ENCODE data around the gene PKNOX1. TPM values are rescaled to one million over a fixed set of nuclear protein-coding genes. Genes with fewer than 3 reads are reported as not detected.
"Not testable (repeated sequence)": the region's sequence is repeated elsewhere in the genome, so short reads cannot be mapped to it uniquely, and the experiment has no call there.

Gene PKNOX1
- total RNA-seq, 1 donor from 2014 or later: 17.5 TPM

DNA sequence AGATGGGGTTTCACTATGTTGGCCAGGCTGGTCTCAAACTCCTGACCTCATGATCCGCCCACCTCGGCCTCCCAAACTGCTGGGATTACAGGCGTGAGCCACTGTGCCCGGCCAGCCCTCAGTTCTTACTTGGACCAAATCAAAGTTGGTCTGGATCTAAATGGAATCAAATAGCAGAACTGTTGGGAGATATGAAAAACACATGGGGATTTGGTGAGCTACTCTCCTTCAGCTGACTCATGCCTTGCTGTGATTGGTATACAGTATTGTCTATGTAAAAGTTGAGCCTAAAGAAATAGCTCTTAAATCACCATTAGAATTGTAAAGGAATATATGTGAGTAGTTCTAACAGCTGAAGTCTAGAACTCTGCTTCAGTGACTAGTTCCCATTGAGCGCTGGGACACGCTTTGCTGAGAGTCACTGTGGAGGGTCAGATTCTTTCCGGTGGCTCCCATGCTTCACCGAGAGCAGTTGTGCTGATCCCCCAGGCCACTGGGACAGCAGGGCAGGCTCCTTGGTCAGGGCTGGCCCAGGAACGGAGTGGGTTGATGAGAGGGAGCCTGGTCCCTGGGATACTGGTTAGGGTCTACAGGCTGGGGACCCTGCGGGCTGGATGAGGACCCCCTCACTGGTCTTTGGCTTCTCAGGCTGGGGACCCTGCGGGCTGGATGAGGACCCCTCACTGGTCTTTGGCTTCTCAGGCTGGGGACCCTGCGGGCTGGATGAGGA, 14.0 kb downstream of the PKNOX1 start:
- H3K4me3 ChIP-seq (ENCODE audit: low read depth, low read length): no peak overlapping the region
- TF ChIP-seq, protein P1, sequence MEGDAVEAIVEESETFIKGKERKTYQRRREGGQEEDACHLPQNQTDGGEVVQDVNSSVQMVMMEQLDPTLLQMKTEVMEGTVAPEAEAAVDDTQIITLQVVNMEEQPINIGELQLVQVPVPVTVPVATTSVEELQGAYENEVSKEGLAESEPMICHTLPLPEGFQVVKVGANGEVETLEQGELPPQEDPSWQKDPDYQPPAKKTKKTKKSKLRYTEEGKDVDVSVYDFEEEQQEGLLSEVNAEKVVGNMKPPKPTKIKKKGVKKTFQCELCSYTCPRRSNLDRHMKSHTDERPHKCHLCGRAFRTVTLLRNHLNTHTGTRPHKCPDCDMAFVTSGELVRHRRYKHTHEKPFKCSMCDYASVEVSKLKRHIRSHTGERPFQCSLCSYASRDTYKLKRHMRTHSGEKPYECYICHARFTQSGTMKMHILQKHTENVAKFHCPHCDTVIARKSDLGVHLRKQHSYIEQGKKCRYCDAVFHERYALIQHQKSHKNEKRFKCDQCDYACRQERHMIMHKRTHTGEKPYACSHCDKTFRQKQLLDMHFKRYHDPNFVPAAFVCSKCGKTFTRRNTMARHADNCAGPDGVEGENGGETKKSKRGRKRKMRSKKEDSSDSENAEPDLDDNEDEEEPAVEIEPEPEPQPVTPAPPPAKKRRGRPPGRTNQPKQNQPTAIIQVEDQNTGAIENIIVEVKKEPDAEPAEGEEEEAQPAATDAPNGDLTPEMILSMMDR (conservative IDR thresholded peaks at IDR 0.05; ENCODE audit: low read depth, low read length): no peak
- no peak for DNase-seq (ENCODE audit: low read depth)

GRCh38 chr21:42989370-42989769, 15.0 kb downstream of the PKNOX1 start:
- DNase-seq (ENCODE audit: low read depth): not testable (repeated sequence)

DNA sequence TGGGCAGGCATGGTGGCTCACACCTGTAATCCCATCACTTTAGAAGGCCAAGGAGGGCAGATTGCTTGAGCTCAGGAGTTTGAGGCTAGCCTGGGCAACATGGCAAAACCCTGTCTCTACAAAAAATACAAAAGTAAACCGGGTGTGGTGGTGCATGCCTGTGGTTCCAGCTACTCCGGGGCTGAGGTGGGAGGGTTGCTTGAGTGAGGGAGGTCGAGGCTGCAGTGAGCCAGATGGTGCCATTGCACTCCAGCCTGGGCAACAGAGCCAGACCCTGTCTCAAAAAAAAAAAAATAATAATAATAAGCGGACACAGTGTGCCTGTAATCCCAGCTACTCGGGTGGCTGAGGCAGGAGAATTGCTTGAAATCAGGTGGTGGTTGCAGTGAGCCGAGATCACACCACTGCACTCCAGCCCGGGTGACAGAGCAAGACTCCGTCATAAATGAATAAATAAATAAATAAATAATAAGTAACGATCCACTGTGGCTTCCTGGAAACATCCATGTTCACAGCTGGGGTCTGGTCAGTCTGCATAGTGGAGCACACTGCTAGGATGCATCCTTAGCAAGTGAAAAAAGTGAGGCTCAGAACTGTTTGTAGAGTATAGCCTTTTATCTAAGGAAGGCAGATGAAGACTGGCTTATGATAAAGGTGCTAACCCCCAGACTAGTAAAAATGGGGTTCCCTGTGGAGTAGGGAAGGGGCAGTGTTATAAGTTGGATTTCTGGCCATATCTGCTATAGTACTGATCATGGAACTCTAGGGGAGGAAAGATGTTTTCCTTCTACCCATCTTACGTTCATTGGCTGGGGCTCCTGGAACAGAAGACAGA, 15.7 kb downstream of the PKNOX1 start:
- no peak overlapping the region for H3K4me3 ChIP-seq (ENCODE audit: low read depth, low read length)
- TF ChIP-seq, protein P1 (conservative IDR thresholded peaks at IDR 0.05; ENCODE audit: low read depth, low read length): no peak
- no peak for DNase-seq (ENCODE audit: low read depth)

More at GRCh38 chr21:42989370-42989769, 15.0 kb downstream of the PKNOX1 start:
- not testable (repeated sequence) for H3K4me3 ChIP-seq (ENCODE audit: low read depth, low read length)

- DNase-seq (ENCODE audit: low read depth): peak; percentile 46
- no peak overlapping the region for H3K4me3 ChIP-seq (ENCODE audit: low read depth, low read length)
- TF ChIP-seq, protein P1 (conservative IDR thresholded peaks at IDR 0.05; ENCODE audit: low read depth, low read length): no peak
Observed at GRCh38 chr21:42991992-42992740, 17.8 kb downstream of the PKNOX1 start.

DNA sequence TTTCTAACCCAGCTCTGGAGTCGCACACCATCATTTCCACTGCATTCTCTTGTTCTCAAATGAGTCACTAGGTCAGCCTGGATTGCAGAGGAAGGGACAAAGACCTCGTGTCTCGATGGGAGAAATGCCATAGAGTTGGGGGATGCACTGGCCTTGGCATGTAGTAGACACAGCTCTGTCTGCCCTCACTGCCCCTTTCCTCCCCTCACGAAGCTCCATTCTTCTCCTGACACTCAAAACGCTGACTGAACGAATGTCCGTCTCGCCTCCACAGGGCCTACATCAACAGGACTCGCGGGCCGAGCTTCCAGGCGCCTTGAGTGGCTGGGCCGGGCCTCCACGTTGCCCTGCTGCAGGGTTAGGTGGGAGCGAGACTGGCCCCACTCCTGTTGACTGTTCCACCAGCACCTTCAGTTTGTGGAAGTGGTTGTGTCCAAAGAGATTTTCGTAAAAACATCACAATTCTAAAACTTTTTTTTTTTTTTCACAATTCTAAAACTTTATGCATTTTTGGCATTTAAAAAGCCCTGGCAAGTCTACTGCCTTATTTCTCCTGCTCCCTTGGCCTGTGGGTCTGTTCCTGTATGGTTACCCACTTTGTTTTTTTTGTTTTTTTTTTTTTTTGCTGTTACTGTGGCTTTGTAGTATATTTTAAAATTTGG, 18.8 kb downstream of the PKNOX1 start:
- TF ChIP-seq, protein P1 (conservative IDR thresholded peaks at IDR 0.05; ENCODE audit: low read depth, low read length): no peak
- H3K4me3 ChIP-seq (ENCODE audit: low read depth, low read length): no peak overlapping the region
- DNase-seq (ENCODE audit: low read depth): no peak

DNA sequence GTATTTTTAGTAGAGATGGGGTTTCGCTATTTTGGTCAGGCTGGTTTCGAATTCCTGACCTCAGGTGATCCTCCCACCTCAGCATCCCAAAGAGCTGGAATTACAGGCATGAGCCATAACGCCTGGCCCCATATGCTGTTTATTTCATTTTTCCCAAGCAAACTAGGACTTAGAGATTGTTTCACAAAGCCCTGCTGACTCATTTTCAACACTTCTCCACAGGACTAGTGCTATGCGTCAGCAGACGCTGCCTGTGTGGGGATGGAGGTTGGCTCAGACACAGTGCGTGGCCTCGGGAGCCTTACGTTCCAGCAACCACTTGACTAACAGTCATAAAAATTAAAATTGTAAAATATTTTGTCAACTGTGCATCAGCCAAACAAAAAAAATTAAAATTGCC, 22.7 kb downstream of the PKNOX1 start:
- DNase-seq (ENCODE audit: low read depth): no peak
- H3K4me3 ChIP-seq (ENCODE audit: low read depth, low read length): no peak overlapping the region
- TF ChIP-seq, protein P1 (conservative IDR thresholded peaks at IDR 0.05; ENCODE audit: low read depth, low read length): no peak

DNA sequence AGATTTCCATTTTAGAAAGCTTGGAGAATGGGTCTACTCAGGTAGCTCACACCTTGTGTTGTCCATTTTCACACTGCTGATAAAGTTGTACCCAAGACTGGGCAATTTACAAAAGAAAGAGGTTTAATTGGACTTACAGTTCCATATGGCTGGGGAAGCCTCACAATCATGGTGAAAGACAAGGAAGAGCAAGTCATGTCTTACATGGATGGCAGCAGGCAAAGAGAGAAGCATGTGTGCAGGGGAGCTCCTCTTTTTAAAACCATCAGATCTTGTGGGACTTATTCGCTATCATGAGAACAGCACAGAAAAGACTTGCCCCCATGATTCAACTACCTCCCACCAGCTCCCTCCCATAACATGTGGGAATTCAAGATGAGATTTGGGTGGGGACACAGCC, 23.6 kb downstream of the PKNOX1 start:
- not testable (repeated sequence) for DNase-seq (ENCODE audit: low read depth); H3K4me3 ChIP-seq (ENCODE audit: low read depth, low read length)

DNA sequence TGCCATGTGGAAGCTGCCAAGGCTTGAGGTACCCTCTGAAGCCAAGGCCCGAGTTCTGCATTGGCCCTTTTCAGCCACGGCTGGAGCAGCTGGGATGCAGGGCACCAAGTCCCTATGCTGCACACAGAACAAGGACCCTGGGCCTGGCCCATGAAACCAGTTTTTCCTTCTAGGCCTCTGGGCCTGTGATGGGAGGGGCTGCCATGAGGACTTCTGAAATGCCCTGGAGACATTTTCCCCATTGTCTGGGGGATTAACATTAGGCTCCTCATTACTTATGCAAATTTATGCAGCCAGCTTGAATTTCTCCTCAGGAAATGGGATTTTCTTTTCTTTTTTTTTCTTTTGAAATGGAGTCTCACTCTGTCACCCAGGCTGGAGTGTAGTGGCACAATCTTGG, 24.8 kb downstream of the PKNOX1 start:
- not testable (repeated sequence) for H3K4me3 ChIP-seq (ENCODE audit: low read depth, low read length); DNase-seq (ENCODE audit: low read depth)

GRCh38 chr21:43000041-43000440, 25.7 kb downstream of the PKNOX1 start:
- H3K4me3 ChIP-seq (ENCODE audit: low read depth, low read length); DNase-seq (ENCODE audit: low read depth): not testable (repeated sequence)
